GM23338 (cell line): ENCODE measurements around the gene RNF13. TPM values are rescaled to one million over a fixed set of nuclear protein-coding genes. Genes with fewer than 3 reads are reported as not detected.

ENCODE experiments used
- ATAC-seq: fragments of 200-7000 bp; cut with Tn5 transposase; 3 replicates; pipeline ENCODE4 v1.9.1; 2020
- DNase-seq: peaks from one replicate; pipeline ENCODE4 v3.0.0-alpha.2; 2015; ENCODE audit warnings: low spot score
- H2AFZ ChIP-seq: fragments of 200-600 bp; sonication (generic); 2 replicates; pipeline ENCODE4 v1.8.0; 2016; ENCODE audit warnings: antibody characterized with exemption, mild to moderate bottlenecking, moderate library complexity
- H3F3A ChIP-seq: fragments of 200-600 bp; sonication (generic); replicated peaks from 2 replicates; pipeline ENCODE4 v1.8.0; 2017; ENCODE audit warnings: antibody characterized with exemption, mixed run types, low read depth
- H3K27ac ChIP-seq: fragments of 200-600 bp; sonication (generic); 2 replicates; pipeline ENCODE4 v1.6.1; 2016; ENCODE audit warnings: low read depth
- H3K27me3 ChIP-seq: fragments of 200-600 bp; sonication (generic); 2 replicates; pipeline ENCODE4 v1.8.0; 2016; ENCODE audit warnings: mild to moderate bottlenecking, mixed run types, moderate library complexity; ENCODE audit not compliant: insufficient read depth
- H3K36me3 ChIP-seq: fragments of 200-600 bp; sonication (generic); 2 replicates; pipeline ENCODE4 v1.8.0; 2016; ENCODE audit warnings: mild to moderate bottlenecking; ENCODE audit not compliant: insufficient read depth
- H3K4me1 ChIP-seq: fragments of 200-600 bp; sonication (generic); 2 replicates; pipeline ENCODE4 v1.8.0; 2016; ENCODE audit warnings: mild to moderate bottlenecking, moderate library complexity; ENCODE audit not compliant: insufficient read depth
- H3K4me2 ChIP-seq: fragments of 200-600 bp; sonication (generic); 2 replicates; pipeline ENCODE4 v1.7.1; 2017; ENCODE audit warnings: mixed run types
- H3K4me3 ChIP-seq: fragments of 200-600 bp; sonication (generic); 2 replicates; pipeline ENCODE4 v1.6.1; 2016; ENCODE audit warnings: mixed run types
- H3K79me2 ChIP-seq: fragments of 200-600 bp; sonication (generic); replicated peaks from 2 replicates; pipeline ENCODE4 v1.8.0; 2017; ENCODE audit warnings: mild to moderate bottlenecking; ENCODE audit not compliant: insufficient read depth
- H3K9me2 ChIP-seq: fragments of 200-600 bp; sonication (generic); 2 replicates; pipeline ENCODE4 v1.8.0; 2017; ENCODE audit not compliant: insufficient read depth
- H4K20me1 ChIP-seq: fragments of 200-600 bp; sonication (generic); replicated peaks from 2 replicates; pipeline ENCODE4 v1.8.0; 2017; ENCODE audit warnings: mild to moderate bottlenecking; ENCODE audit not compliant: insufficient read depth
- H3K27ac Mint-ChIP-seq: 2 replicates; pipeline ENCODE4 v1.8.0; 2020; ENCODE audit warnings: inconsistent platforms, mild to moderate bottlenecking, moderate library complexity, mixed read lengths
- H3K27me3 Mint-ChIP-seq: 3 replicates; pipeline ENCODE4 v1.8.0; 2022; ENCODE audit warnings: low read depth, mild to moderate bottlenecking, moderate library complexity, mixed read lengths, inconsistent platforms; ENCODE audit not compliant: insufficient read depth, poor library complexity
- H3K36me3 Mint-ChIP-seq: 3 replicates; pipeline ENCODE4 v1.8.0; 2021; ENCODE audit warnings: low read depth, mild to moderate bottlenecking, inconsistent platforms, moderate library complexity, mixed read lengths
- H3K4me1 Mint-ChIP-seq: 3 replicates; pipeline ENCODE4 v1.8.0; 2020; ENCODE audit warnings: mild to moderate bottlenecking, inconsistent platforms, mixed read lengths
- H3K4me3 Mint-ChIP-seq: 3 replicates; pipeline ENCODE4 v1.8.0; 2021; ENCODE audit warnings: moderate library complexity, mild to moderate bottlenecking, inconsistent platforms, mixed read lengths
- H3K9me3 Mint-ChIP-seq: 3 replicates; pipeline ENCODE4 v1.8.0; 2020; ENCODE audit warnings: moderate library complexity, mild to moderate bottlenecking, inconsistent platforms, mixed read lengths
- CREB1 ChIP-seq: fragments of 250-450 bp; sonication (Bioruptor Pico); IDR thresholded peaks from 2 replicates; pipeline ENCODE4 v1.5.0; 2020; ENCODE audit warnings: low read depth, mild to moderate bottlenecking, moderate library complexity
- EZH2 ChIP-seq: fragments of 200-600 bp; sonication (generic); IDR thresholded peaks from one replicate; pipeline ENCODE4 v1.8.0; 2017; ENCODE audit warnings: antibody characterized with exemption, mild to moderate bottlenecking, low read depth; ENCODE audit not compliant: unreplicated experiment
- EZH2phosphoT487 ChIP-seq: fragments of 200-600 bp; sonication (generic); IDR thresholded peaks from one replicate; pipeline ENCODE4 v1.8.1; 2018; ENCODE audit warnings: antibody characterized with exemption; ENCODE audit not compliant: unreplicated experiment
- JUNB ChIP-seq: IDR thresholded peaks from one replicate; pipeline ENCODE4 v1.6.1; 2016; ENCODE audit warnings: antibody characterized with exemption; ENCODE audit not compliant: unreplicated experiment
- NANOG ChIP-seq: IDR thresholded peaks from 2 replicates; pipeline ENCODE4 v1.6.1; 2016; ENCODE audit warnings: antibody characterized with exemption, borderline replicate concordance
- POLR2AphosphoS5 ChIP-seq: IDR thresholded peaks from 2 replicates; pipeline ENCODE4 v1.6.1; 2016; ENCODE audit warnings: antibody characterized with exemption, low read depth
- ZNF114 ChIP-seq: fragments of 250-450 bp; sonication (Bioruptor Pico); IDR thresholded peaks from 2 replicates; pipeline ENCODE4 v1.5.0; 2020; ENCODE audit warnings: mild to moderate bottlenecking, moderate library complexity
- ZNF331 ChIP-seq: fragments of 250-450 bp; sonication (Bioruptor Pico); IDR thresholded peaks from 2 replicates; pipeline ENCODE4 v1.5.0; 2020; ENCODE audit warnings: low read depth, mild to moderate bottlenecking, moderate library complexity
- polyA plus RNA-seq: library from polyadenylated mRNA; unstranded; fragments of >200 nt; fragmentation: Nextera tagmentation; extraction: Ambion mirVana; gene quantifications from 2 replicates; pipeline ENCODE4 v1.2.1, GENCODE V29; 2016
- total RNA-seq: library from RNA; depleted of rRNA; stranded (reverse); fragments of >200 nt; shearing (Covaris generic); gene quantifications from 2 replicates; pipeline ENCODE4 v1.2.3, GENCODE V29; 2014
- TF ChIP-seq, protein P1 (sequence below): fragments of 250-450 bp; sonication (Bioruptor Pico); IDR thresholded peaks from 2 replicates; pipeline ENCODE4 v1.5.0; 2020; ENCODE audit warnings: mild to moderate bottlenecking, moderate library complexity
- TF ChIP-seq, protein P2 (sequence below): IDR thresholded peaks from 2 replicates; pipeline ENCODE4 v1.6.1; 2016; ENCODE audit warnings: antibody characterized with exemption
- TF ChIP-seq, protein P3 (sequence below): IDR thresholded peaks from one replicate; pipeline ENCODE4 v1.6.1; 2018; ENCODE audit warnings: antibody characterized with exemption; ENCODE audit not compliant: unreplicated experiment

The RNF13 gene
- total and polyA plus RNA-seq, 2 experiments from 2014 or later: 46.3 to 101 TPM

DNA sequence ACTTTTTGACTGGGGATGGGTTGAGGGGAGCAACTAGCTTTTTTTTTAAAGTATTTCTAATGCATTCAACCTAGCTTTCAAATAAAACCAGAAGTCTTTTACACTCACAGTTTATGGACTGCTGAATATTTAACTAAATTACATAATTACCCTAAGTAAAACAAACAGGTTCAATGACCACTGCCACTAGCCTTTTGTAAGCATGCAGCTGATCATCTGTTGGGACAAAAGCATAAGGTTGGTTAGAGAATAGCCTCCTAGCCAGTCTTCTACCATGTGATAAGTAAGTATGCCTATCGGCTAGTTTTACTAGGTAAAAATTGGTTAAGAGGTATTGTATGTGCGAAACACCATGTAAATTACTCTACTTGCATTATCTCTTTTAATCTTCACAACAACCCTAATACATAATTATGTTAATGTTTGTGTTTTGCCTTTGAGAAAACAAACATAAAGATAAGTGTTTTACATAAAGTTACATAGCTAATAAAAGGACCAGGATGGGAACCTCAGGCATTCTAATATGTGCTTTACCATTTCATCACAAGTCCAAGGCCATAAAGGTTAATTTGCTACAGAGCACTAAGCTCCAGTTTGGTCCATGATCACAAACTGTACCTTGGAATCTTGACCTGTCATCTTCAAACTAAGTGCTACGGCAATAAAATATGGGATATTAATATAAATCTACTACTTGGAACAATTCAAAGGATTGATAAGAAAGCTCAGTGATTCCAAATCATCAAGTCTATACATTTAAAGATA lies 144.5 kb downstream of the RNF13 start:
- Histone ChIP-seq H3K9me2 (no peaks in the 10 kb centered on the region), H4K20me1 (peaks cover 27% of the 10 kb centered on the region), H3K36me3 (no peaks in the 10 kb centered on the region), H3K27me3 (no peaks in the 10 kb centered on the region), H3K4me2 (no peak overlapping the region), H3F3A (no peaks in the 10 kb centered on the region), H3K4me1 (peaks cover 18% of the 10 kb centered on the region), H3K79me2 (peaks cover 25% of the 10 kb centered on the region), H2AFZ (no peak overlapping the region), H3K27ac (no peak overlapping the region), H3K4me3 (no peak overlapping the region)
- Mint-ChIP-seq H3K27me3 (no peaks in the 10 kb centered on the region), H3K27ac (no peak overlapping the region), H3K4me1 (peaks cover 30% of the 10 kb centered on the region), H3K9me3 (no peaks in the 10 kb centered on the region), H3K36me3 (peaks cover 20% of the 10 kb centered on the region), H3K4me3 (no peak overlapping the region)
- no peak for DNase-seq
- no peak for ATAC-seq
- TF ChIP-seq JUNB (no peak), EZH2phosphoT487 (no peak), POLR2AphosphoS5 (no peak), ZNF114 (CRISPR knock-in tag) (no peak), ZNF331 (CRISPR knock-in tag) (no peak), NANOG (no peak), CREB1 (CRISPR knock-in tag) (no peak), EZH2 (no peak)
- TF ChIP-seq, protein P1, sequence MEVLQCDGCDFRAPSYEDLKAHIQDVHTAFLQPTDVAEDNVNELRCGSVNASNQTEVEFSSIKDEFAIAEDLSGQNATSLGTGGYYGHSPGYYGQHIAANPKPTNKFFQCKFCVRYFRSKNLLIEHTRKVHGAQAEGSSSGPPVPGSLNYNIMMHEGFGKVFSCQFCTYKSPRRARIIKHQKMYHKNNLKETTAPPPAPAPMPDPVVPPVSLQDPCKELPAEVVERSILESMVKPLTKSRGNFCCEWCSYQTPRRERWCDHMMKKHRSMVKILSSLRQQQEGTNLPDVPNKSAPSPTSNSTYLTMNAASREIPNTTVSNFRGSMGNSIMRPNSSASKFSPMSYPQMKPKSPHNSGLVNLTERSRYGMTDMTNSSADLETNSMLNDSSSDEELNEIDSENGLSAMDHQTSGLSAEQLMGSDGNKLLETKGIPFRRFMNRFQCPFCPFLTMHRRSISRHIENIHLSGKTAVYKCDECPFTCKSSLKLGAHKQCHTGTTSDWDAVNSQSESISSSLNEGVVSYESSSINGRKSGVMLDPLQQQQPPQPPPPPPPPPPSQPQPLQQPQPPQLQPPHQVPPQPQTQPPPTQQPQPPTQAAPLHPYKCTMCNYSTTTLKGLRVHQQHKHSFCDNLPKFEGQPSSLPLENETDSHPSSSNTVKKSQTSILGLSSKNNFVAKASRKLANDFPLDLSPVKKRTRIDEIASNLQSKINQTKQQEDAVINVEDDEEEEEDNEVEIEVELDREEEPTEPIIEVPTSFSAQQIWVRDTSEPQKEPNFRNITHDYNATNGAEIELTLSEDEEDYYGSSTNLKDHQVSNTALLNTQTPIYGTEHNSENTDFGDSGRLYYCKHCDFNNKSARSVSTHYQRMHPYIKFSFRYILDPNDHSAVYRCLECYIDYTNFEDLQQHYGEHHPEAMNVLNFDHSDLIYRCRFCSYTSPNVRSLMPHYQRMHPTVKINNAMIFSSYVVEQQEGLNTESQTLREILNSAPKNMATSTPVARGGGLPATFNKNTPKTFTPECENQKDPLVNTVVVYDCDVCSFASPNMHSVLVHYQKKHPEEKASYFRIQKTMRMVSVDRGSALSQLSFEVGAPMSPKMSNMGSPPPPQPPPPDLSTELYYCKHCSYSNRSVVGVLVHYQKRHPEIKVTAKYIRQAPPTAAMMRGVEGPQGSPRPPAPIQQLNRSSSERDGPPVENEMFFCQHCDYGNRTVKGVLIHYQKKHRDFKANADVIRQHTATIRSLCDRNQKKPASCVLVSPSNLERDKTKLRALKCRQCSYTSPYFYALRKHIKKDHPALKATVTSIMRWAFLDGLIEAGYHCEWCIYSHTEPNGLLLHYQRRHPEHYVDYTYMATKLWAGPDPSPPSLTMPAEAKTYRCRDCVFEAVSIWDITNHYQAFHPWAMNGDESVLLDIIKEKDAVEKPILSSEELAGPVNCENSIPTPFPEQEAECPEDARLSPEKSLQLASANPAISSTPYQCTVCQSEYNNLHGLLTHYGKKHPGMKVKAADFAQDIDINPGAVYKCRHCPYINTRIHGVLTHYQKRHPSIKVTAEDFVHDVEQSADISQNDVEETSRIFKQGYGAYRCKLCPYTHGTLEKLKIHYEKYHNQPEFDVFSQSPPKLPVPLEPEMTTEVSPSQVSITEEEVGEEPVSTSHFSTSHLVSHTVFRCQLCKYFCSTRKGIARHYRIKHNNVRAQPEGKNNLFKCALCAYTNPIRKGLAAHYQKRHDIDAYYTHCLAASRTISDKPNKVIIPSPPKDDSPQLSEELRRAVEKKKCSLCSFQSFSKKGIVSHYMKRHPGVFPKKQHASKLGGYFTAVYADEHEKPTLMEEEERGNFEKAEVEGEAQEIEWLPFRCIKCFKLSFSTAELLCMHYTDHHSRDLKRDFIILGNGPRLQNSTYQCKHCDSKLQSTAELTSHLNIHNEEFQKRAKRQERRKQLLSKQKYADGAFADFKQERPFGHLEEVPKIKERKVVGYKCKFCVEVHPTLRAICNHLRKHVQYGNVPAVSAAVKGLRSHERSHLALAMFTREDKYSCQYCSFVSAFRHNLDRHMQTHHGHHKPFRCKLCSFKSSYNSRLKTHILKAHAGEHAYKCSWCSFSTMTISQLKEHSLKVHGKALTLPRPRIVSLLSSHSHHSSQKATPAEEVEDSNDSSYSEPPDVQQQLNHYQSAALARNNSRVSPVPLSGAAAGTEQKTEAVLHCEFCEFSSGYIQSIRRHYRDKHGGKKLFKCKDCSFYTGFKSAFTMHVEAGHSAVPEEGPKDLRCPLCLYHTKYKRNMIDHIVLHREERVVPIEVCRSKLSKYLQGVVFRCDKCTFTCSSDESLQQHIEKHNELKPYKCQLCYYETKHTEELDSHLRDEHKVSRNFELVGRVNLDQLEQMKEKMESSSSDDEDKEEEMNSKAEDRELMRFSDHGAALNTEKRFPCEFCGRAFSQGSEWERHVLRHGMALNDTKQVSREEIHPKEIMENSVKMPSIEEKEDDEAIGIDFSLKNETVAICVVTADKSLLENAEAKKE (CRISPR knock-in tag): no peak
- TF ChIP-seq, protein P2, sequence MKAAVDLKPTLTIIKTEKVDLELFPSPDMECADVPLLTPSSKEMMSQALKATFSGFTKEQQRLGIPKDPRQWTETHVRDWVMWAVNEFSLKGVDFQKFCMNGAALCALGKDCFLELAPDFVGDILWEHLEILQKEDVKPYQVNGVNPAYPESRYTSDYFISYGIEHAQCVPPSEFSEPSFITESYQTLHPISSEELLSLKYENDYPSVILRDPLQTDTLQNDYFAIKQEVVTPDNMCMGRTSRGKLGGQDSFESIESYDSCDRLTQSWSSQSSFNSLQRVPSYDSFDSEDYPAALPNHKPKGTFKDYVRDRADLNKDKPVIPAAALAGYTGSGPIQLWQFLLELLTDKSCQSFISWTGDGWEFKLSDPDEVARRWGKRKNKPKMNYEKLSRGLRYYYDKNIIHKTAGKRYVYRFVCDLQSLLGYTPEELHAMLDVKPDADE: no peak
- TF ChIP-seq, protein P3, sequence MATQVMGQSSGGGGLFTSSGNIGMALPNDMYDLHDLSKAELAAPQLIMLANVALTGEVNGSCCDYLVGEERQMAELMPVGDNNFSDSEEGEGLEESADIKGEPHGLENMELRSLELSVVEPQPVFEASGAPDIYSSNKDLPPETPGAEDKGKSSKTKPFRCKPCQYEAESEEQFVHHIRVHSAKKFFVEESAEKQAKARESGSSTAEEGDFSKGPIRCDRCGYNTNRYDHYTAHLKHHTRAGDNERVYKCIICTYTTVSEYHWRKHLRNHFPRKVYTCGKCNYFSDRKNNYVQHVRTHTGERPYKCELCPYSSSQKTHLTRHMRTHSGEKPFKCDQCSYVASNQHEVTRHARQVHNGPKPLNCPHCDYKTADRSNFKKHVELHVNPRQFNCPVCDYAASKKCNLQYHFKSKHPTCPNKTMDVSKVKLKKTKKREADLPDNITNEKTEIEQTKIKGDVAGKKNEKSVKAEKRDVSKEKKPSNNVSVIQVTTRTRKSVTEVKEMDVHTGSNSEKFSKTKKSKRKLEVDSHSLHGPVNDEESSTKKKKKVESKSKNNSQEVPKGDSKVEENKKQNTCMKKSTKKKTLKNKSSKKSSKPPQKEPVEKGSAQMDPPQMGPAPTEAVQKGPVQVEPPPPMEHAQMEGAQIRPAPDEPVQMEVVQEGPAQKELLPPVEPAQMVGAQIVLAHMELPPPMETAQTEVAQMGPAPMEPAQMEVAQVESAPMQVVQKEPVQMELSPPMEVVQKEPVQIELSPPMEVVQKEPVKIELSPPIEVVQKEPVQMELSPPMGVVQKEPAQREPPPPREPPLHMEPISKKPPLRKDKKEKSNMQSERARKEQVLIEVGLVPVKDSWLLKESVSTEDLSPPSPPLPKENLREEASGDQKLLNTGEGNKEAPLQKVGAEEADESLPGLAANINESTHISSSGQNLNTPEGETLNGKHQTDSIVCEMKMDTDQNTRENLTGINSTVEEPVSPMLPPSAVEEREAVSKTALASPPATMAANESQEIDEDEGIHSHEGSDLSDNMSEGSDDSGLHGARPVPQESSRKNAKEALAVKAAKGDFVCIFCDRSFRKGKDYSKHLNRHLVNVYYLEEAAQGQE: no peak
